ENCODE measurements around the gene MAPK7. TPM values are rescaled to one million over a fixed set of nuclear protein-coding genes. Genes with fewer than 3 reads are reported as not detected.

Gene MAPK7
- total and polyA plus RNA-seq, 2 of the 4 experiments (the other 2 are of a cell fraction) = 9.7 to 25.4 TPM

- Histone ChIP-seq H3K18ac (ENCODE audit: low read depth, low read length) (no peak overlapping the region), H3K4ac (ENCODE audit: low read depth, low read length) (no peak overlapping the region), H2AFZ (replicated peaks; ENCODE audit: low read length, poor library complexity) (no peak overlapping the region), H4K20me1 (ENCODE audit: insufficient read depth, low read length) (no peaks in the 10 kb centered on the region), H2BK120ac (ENCODE audit: low read depth, low read length) (no peak overlapping the region), H2AK9ac (replicated peaks; ENCODE audit: low read depth, low read length, poor library complexity) (no peak overlapping the region), H3K4me3 (ENCODE audit: insufficient read depth, low read depth, low read length) (no peak overlapping the region), H3K56ac (ENCODE audit: extremely low read depth, insufficient read depth, low read length) (no peak overlapping the region), H3K79me1 (ENCODE audit: low read depth in 1 of 2, low read length in 2 of 2) (no peaks in the 10 kb centered on the region), H2BK15ac (ENCODE audit: low read depth, low read length) (no peak overlapping the region), H3K9me3 (ENCODE audit: control insufficient read depth, insufficient read depth, low read length) (no peaks in the 10 kb centered on the region; the same call in 1 of the 2 replicates), H2AK5ac (ENCODE audit: low read depth, low read length) (no peak overlapping the region), H3K9me1 (ENCODE audit: insufficient read depth, low read length) (no peaks in the 10 kb centered on the region), H3K36me3 (ENCODE audit: control insufficient read depth, insufficient read depth, low read length) (no peaks in the 10 kb centered on the region), H3K27me3 (ENCODE audit: control insufficient read depth, insufficient read depth, low read length) (peaks cover 3% of the 10 kb centered on the region), H3K14ac (replicated peaks; ENCODE audit: low read depth, low read length) (no peak overlapping the region), H2BK20ac (ENCODE audit: low read depth, low read length) (no peak overlapping the region), H4K5ac (ENCODE audit: low read depth, low read length) (no peak overlapping the region), H3K27ac (ENCODE audit: insufficient read depth, low read length) (no peak overlapping the region), H2BK5ac (ENCODE audit: low read depth, low read length, poor library complexity, severe bottlenecking) (no peak overlapping the region), H3K4me1 (ENCODE audit: control insufficient read depth, insufficient read depth, low read length) (peaks cover 6% of the 10 kb centered on the region), H4K8ac (ENCODE audit: low read depth in 2 of 2, low read length in 2 of 2) (no peak overlapping the region), H3K23ac (ENCODE audit: low read depth, low read length) (no peak overlapping the region), H3K9ac (ENCODE audit: low read depth, low read length) (no peak overlapping the region), H4K91ac (ENCODE audit: insufficient read depth, low read depth, low read length) (no peak overlapping the region), H3K4me2 (ENCODE audit: low read depth, low read length) (no peak overlapping the region)
- CTCF ChIA-PET = no interaction called here
- BruUV-seq (replicated peaks) = no TSS peak
- in situ Hi-C loops (cut with MboI; ENCODE audit: low sequenced_read_pairs) (no loop called here), dilution Hi-C loops (cut with HindIII; ENCODE audit: low sequenced_read_pairs, unreplicated experiment) (no loop called here), intact Hi-C loops (cut with micrococcal nuclease) (no loop called here)
- WGBS, 2 experiments (ENCODE audit: extremely low coverage in 2 of 2, insufficient read length in 1 of 2) = no CpG with 5 or more reads among the region's 6 CpGs
- TF ChIP-seq MXI1 (IDR thresholded peaks at IDR 0.05; ENCODE audit: borderline replicate concordance, low read depth, low read length) (no peak), USF2 (IDR thresholded peaks at IDR 0.05; ENCODE audit: low read depth, low read length) (no peak), MAZ (IDR thresholded peaks at IDR 0.05; ENCODE audit: borderline replicate concordance, low read depth, low read length) (no peak), CHD1 (IDR thresholded peaks at IDR 0.05; ENCODE audit: low read depth, low read length) (no peak), SMC3 (IDR thresholded peaks at IDR 0.05; ENCODE audit: low read depth, low read length) (no peak), POLR2A (IDR thresholded peaks at IDR 0.05; ENCODE audit: low read depth, low read length) (no peak)
- ATAC-seq (ENCODE audit: low read depth) = no peak
- POLR2A ChIA-PET (ENCODE audit: unreplicated experiment) = no interaction called here
- DNase-seq = no peak
Observed at GRCh38 chr17:19421926-19422325, 43.6 kb downstream of the MAPK7 start.

Measured in IMR-90 (cell line).